Smooth muscle cell of the brain vasculature (primary cell): ENCODE measurements around the gene COL21A1.

Experiments used
- DNase-seq: peaks from one replicate; pipeline ENCODE4 v3.0.0-alpha.2; 2012; ENCODE audit warnings: low read depth, low spot score

Gene COL21A1

DNA sequence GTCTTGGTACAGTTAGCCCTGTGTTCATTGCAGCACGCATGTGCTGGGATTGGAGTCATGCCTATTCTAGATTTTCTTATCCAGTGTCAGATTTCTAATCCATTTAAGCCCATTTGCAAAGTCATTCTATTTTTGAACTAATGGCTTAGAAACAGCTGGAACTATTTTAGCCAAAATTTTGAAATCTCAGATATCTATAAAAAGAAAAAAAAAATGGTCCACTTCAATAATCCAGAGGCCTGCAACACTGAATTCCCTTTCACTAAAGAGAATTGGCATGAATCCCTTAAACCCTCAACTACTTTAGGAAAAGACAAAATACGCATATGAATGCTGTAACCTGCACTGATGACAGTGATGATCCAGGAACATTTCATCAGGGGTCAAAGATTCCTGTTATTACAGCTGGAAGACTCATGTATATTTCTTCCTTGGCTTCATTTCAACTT, 1.5 kb downstream of the COL21A1 start:
- DNase-seq, result peak; percentile 75

DNA sequence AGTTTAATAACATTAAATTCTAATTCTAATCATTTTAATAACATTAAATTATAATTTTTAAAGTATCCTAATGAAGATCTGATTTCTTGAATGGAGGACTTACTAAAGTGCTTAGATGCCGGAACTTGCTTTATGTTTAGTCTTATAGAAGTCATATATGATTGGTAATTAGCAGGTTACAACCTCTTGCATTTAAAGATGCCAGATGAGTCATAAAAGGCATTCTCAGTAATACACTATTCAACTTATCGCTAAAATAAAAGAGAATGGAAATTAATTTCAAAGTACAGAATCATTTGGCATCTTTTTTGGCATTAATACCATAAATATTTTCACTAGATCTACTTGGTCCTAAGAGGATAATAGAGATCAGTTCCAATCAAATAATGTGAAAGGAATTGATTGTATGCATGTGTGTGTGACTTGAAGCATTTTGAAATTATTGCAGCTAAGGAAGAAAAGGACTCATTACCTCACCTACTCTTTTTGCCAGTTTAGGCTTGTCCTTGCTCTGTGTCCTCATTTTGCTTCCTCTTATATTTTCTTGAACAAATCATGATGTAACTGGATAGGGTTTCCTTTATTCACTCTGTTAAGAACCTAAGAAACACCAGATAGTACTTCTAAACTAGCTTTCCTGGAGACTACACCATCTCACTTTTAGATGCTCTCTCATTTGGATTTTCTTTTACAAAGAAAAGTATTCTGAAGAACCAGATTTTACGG, 2.7 kb downstream of the COL21A1 start:
- no peak for DNase-seq

DNA sequence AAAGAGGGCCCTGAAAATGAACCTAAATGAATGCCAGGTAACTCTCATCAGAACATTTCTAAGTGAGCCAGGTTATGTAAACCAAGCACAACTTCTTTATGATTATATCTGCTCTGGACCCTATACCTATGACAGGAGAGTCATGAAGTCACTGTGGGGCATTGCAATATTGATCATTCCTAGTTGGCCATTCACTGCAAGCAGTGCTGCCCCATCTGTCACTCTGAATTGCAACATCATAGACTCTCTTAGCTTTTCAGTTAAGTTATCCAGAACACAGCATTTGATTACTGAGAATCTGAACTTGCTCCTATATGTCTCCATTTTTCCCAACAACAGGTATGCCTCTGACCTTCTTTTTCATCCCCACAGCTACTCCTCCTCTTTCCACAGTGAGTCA, 3.3 kb downstream of the COL21A1 start:
- DNase-seq, result no peak

DNA sequence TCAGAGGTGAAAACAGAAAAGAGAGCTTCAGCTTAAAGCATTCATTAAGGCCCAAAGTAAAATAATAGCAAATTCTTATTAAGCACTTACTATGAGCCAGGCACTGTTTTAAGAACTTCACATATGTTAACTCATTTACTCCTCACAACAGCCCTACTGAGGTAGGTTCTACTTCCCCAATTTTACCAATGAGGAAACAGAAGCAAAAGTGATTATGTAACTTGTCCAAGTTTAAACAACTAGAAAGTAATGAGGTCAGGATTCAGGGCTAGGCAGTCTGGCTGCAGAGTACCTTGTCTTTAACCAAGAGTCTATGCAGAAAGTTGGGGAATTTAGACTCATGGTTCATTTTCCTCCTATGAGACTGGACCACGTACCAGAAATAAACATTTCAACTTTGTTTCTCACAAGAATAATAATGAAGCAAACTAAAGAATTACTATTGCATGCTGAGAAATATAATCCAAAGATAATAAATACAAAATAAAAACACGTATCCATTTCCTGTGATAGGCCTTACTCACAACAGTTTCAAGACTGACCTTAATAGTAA, 3.8 kb downstream of the COL21A1 start:
- no peak for DNase-seq

DNA sequence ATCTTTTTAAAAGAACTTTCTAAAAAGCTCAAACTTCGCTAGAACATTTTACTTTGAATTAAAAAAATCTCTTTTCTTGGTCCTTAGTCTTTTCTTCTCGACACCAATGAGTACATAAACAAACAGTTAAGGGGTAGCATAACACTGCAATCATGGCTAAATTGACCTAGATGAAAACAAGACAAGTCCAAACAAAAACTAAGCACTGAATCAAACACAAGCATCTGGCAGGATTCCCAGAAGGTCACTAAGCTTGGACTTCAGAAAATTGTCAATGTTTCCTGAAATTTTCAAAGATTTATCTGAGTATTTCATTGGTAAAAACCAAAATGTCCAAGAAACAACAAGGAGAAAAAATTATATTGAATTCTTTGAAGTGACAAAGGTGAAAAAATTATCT, 5.0 kb downstream of the COL21A1 start:
- peak; percentile 70 for DNase-seq

DNA sequence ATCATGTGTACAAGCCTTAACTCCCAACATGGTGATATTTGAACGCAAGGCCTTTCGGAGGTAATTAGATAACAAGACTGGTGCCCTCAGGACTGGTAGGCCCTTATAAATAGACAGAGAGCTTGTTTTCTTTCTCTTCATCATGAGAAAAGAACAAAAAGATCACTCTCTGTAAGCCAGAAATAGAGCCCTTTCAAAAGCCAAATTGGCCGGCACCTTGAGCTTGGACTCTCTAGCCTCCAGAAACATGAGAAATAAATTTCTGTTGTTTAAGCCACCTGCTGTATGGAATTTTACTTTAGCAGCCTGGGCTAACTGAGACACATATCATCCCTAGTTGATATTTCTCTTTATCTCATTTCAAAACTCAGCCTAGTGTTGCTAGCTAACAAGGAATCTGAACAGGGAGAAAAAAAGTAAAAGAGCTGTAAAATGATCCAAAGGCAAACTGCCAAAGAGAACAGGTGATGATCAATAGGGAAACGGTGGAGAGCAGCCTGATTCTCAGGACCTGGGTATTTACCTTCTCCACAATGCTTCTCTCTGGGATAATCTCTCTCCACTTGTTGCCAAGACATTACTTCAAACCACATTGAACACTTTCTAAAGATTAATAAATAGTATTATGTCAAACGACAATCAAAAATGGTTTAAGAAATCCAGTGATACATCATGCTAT, 6.1 kb downstream of the COL21A1 start:
- no peak for DNase-seq

DNA sequence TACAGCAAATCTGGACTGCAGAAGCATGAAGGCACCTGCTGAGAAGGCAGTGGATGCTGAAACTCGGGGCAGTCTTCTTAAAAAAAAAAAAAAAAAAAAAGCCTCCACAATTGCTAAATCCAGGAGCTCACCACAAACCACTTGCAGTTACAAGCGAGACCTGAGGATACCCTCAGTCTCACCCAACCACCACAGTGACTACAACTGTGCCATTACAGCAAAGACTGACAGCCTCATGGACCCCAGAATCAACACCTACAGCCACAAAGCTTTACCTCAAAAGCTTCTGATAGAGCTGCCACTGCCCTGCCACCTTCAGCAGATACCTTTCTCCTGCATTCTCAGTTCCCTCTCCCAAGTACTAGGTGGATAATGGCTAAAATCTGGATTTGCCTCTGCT, 9.0 kb downstream of the COL21A1 start:
- no peak for DNase-seq

DNA sequence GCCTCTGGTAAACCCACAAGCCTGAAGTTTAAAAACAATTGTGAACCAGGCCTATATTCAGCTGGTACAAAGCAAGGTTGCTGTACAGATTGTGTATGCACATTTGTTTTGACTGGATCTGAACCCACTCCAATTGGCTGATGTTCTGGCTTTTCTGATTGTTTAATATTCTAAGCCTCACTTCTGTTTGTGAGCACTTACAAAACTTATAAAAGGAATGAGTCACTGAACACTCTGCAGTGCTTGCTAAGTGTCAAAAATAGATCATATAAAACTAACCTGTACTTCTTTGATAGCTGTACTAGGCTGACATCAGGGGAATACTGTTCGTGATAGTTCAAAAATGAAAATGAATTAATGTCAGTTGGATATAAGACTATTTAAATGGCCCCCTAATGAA, 12.1 kb downstream of the COL21A1 start:
- no peak for DNase-seq

DNA sequence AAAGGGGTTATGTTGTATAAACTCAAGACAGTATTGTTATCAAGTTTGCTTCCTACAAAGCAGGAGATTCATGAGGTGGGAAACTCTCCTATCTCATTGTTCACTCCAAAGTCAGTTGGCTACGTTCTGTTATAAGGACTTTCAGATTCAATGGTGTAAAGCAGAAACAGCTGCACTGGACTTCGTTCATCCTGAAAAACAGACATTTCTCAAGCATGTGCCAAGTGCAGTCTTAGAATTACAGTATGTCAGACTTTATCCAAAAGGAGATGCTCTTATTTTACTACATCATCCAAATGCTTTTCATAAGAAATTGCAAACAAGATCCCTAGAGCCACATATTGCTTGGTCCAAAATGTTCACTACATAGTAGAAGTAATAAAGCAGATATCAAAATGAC, 14.9 kb downstream of the COL21A1 start:
- no peak for DNase-seq

DNA sequence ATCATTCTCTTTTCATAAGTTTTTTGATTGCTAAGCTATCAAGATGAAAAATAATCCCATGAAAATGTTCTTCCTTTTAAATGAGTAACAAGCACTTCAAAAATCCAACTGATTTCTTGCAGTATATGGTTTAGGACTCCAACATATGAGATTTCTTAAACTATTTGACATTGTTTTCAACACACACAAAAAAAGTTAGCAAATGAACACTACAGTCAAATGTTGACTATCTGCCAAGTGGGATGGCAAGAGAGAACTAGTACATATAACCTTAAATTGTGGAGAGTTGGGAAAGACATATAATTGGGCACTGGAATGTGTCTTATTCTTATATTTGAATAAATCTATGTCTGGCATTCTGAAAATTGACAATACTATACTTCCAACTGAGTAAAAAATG, 15.6 kb downstream of the COL21A1 start:
- no peak for DNase-seq

DNA sequence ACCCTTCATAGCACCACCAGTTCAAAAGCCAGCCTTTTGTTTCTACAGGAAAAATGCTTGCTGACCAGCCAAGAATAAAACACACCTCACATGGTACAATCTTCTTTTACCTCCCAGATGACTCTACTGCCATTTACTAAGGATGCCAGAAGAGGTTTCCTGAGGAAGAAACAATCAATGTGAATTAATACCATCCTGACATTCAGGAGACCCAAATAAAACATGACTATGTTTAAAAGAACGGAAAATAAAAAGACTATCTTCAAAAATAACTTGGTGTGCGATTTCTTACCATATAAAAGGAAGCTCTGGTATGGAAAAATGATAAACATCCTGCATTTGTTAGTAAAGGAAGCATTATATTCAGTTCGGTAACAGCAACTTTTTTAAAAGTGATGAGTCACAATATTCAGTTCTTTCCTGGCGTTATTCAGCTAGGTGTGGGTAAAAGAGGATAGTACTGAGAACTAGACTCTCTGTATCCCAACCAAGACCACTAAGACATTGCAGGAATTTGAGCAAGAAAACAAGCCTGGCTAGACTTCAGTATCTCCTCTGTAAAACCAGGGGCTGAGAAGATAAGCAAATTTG, 16.3 kb downstream of the COL21A1 start:
- DNase-seq, result no peak

DNA sequence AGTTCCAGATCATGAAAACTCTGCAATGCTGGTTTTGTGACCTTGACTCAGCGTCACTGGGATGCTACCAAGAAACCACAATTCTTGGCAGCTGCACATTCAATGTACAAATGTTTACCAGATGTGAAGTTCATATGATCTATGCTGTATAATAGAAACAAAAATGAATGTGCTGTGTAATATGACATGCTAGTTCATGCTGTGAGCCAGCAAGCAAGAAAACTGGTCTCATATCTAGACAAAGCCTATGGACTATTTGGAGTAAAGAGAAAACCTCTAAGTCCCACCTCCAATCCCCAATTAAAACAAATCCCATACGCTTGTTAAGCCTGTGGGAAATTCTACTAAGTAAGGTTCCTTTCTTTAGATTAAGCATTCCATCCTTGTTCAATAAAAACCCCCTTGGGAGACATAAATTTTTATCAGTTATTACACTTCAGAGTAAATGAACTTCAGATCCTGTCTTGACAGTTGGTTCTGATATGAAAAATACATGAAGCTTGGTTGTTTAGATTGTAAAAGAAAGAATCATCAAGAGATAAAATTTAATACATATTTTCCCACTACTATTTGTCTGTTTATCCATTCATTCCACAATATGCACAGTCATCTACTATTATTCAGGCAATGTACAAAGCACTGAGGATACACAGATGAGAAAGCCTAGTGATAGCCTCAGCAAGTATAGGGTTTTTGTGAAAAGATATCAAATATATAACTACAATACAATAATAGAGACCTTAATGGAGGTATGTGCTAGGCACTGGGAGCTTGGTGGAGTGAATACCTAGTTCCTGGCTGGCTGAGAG, 20.1 kb downstream of the COL21A1 start:
- peak; percentile 49 for DNase-seq

DNA sequence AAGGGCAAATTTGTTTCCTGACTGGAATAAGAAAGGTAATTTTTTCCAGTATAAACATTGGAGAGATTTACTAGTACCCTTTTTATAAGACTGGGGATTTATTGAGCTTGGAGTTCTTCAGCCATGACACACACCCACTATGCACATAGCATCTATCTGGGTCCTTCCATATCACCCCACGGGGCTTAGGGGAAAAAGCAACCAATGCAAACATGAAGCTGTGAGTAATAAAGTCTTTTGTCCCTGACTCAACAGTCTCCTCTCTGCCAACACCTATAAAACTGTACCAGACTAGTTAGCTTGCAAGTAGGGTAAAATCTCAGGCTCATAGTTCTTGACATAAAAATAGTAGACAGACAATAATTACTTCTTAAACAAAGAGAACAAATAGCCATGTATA, 23.4 kb downstream of the COL21A1 start:
- DNase-seq, result no peak

DNA sequence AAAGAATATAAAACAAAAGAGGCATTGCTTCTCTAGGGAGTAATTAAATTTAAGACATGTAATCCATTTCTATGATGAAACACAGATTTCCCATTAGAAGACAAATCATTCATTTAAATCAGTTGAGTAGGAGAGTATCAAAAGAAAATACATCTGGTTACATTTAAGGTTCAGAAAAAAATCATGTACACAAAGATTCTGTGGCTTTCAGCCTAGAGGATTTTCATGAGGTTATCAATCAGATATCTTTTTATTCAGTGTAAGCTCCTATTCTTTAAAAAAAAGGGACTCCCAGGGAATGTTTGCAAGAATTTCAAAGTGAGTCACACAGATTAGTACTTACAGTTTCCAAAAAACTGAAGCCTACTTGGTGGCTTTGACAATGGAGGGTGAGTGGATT, 24.9 kb downstream of the COL21A1 start:
- DNase-seq, result no peak

DNA sequence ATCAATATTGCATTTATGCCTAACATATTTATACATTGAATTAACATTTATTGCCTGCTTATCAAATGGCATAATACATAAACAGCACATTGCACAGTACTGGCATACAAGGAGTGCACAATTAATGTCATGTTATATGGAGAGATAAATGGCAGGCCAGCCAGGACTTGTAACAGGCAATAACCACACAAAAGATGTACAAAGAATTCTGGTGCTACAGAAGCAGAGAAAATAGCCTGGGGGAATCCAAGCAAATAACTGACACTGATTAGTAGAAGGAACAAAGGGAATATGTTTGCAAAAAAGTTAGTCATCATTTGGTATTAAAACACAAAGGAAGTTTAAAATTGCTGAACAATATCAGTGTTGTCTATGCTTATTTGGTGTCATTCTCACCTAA, 27.3 kb downstream of the COL21A1 start:
- DNase-seq, result no peak

DNA sequence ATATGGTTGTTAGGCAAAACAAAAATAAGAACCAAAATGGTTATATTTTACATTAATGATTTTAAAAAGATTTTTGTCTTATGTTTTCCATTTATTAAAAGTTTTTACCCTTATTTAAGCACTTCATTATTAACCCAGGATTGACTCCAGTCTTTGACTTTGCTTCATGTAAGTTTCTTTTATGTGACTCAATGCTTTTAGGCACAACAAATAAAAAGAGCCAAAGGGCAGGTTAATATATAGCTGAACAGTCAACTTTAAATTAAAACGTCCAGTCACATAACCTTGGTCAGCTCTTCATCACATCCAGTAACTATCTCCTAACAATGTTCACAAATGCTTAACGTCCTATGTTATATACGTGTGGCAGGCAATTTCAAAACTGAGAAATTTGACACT, 32.7 kb downstream of the COL21A1 start:
- no peak for DNase-seq

DNA sequence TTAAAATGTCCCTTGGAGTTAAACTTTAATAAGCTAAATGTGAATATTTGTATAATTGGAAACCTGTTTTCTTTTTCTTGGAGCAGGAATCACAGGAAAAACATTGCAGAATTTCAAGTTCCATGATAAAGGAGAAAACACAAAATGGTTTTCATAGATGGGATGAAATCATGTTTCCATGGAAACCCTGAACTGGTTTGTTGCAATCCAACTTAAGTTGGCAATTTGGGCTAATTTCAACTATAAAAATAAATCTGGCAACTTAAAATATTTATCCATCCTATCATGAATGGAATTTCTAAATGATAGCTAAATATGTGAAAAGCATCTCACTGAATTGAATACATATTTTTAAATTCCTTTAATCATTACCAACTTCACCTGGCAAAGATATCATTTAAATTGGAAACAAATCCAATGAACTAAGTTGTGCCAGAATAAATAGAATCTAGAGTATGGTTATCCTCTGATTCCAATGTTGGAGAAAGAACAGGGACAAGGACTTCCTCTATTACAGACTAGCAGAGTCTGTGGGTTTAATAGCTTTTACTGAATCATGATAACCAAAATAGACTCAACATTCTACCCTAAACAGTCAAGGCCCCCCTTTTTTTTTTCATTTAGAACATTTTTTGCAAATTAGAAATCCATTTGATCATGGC, 33.2 kb downstream of the COL21A1 start:
- no peak for DNase-seq

DNA sequence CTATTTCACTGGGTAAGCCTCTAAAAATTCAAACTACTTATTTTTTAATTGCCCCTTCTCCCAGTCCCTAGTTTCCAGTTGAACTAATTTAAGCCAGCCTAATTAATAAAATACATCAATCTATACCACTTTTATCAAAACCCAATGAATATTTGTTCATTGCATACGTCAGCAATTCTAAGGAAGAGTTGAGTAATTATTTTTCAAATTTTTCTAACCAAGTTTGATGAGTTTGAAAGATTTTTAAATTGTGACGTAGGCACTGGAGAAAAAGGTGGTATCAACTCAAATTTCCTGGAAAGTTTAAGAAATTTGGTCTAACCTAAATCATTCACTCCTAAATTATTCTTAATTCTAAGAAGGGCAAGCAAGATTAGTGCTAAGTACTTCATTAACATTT, 35.7 kb downstream of the COL21A1 start:
- DNase-seq, result no peak

DNA sequence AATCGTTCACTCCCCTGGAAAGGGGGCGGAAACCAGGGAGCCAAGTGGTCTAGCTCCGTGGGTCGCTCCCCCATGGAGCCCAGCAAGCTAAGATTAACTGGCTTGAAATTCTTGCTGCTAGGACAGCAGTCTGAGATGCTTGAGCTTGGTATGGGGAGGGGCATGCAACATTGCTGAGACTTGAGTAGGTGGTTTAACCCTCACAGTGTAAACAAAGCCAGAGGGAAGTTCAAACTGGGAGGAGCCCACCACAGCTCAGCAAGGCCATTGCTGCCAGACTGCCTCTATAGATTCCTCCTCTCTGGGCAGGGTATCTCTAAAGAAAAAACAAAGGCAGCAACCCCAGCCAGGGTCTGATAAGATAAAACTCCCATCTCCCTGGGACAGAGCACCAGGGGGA, 43.2 kb downstream of the COL21A1 start:
- peak; percentile 23 for DNase-seq

DNA sequence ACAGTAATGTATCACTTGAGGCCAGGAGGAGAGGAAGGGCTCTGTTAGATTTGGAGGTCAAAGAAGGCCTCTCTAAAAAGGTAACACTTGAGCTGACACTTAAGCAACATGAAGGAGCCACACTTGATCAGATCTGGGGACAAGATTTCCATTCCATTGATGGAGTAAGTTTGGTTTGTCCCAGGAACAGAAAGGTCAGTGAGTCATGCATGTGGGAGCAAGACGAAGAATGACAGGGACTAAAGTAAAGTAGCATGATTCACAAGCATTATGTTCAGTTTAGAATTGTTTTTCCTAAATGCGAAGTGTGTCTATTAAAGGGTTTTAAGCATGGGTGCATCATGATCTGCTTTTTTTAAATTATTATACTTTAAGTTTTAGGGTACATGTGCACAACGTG, 47.4 kb downstream of the COL21A1 start:
- no peak for DNase-seq

DNA sequence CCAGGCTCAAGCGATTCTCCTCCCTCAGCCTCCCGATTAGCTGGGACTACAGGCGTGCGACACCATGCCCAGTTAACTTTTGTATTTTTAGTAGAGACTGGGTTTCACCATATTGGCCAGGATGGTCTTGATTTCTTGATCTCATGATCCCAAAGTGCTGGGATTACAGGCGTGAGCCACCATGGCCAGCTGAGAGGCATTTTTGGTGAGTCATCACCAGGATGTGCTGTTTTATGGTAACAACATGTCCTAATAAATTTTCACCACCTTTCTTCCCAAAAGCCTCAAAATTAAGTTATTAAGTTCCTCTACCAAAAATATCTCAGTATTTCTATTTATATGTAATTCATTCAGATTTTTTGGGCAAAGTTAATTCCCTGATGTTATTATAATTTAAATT, 53.5 kb downstream of the COL21A1 start:
- no peak for DNase-seq
